ENCODE data around the gene VRK1.
"Not testable (repeated sequence)": the region's sequence is repeated elsewhere in the genome, so short reads cannot be mapped to it uniquely, and the experiment has no call there.

DNA sequence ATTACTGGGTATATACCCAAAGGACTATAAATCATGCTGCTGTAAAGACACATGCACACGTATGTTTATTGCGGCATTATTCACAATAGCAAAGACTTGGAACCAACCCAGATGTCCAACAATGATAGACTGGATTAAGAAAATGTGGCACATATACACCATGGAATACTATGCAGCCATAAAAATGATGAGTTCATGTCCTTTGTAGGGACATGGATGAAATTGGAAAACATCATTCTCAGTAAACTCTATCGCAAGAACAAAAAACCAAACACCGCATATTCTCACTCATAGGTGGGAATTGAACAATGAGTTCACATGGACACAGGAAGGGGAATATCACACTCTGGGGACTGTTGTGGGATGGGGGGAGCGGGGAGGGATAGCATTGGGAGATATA, 86.8 kb downstream of the VRK1 start:
- not testable (repeated sequence) for TF ChIP-seq POLR2A (IDR thresholded peaks at IDR 0.05; ENCODE audit: extremely low read depth, insufficient read length)
- TF ChIP-seq, protein P1, sequence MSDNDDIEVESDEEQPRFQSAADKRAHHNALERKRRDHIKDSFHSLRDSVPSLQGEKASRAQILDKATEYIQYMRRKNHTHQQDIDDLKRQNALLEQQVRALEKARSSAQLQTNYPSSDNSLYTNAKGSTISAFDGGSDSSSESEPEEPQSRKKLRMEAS (IDR thresholded peaks at IDR 0.05; ENCODE audit: low read depth, low read length), result not testable (repeated sequence)
